Fibroblast of skin of abdomen (primary cell): ENCODE results near the gene SP140.
"Not testable (repeated sequence)": the region's sequence is repeated elsewhere in the genome, so short reads cannot be mapped to it uniquely, and the experiment has no call there.

Experiments
- DNase-seq: peaks from one replicate; pipeline ENCODE4 v3.0.0-alpha.2; 2013

SP140 gene

DNA sequence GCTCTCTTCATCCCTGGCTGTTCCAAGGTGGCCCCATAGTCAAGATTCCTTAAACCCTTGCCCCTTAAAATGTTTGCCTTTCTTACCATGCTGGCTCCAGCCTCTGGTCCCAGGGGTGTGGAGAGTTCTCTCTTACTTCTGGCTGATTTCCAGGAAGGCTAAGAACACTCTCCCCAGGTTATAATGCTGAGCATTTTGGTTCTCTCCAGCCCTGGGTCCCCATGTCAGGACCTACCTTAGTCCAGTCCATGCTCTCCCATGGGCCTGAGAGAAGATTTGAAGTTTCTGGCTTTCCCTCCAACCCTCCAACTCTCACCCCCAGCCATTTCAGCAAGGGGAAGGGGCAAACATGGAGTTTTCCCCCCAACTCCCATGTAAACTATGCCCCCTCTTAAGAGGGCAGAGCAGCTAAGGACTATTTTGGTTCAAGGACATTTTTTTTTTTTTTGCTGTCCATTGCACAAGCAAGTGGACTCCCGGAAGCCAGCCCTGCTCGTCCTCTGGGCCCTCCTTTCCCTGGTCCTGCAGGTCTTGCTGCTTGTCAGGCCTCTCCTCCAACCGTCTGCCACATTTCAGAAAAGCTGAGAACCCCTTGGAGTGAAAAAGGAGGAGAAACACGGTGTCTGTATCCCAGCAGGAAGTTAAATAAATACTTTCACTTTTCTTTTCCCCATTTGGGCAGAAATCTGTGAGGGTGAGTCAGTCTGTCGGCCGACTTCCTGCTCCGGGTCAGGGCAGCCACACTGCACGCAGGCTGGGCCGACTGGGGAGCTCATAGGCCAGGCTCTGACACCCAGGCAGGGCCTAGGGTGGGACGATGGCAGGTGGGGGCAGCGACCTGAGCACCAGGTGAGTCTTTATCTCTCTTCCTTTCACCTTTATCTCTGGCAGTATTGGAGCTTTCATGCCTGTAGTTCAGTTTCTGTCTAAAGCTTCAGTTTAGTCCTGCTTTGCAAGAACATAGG, 101.2 kb downstream of the SP140 start, which contains the start of gene SP140L:
TSS of gene SP140L (plus strand) at position 741 of the 965 bp plus-strand sequence. CDS start at position 818, 77 bp downstream.
- peak; percentile 77 for DNase-seq

GRCh38 chr2:230327418-230328154, 102.0 kb downstream of the SP140 start:
- DNase-seq, result no peak

DNA sequence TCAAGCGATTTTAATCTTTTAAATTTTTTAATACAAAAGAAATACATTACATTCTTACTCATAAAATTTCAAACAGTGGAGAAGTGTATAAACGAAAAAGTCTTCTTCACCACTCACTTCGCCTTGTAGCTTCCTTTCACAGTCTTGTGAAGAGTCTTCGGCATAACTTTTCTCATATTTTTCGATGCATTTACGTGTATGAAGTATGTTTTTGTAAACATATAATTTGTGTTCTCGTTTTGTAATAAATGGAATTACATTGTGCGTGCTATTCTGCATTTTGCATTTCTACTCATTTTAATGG, 102.6 kb downstream of the SP140 start:
- no peak for DNase-seq

- DNase-seq, result no peak
Observed at GRCh38 chr2:230329946-230330605, 104.5 kb downstream of the SP140 start.

DNA sequence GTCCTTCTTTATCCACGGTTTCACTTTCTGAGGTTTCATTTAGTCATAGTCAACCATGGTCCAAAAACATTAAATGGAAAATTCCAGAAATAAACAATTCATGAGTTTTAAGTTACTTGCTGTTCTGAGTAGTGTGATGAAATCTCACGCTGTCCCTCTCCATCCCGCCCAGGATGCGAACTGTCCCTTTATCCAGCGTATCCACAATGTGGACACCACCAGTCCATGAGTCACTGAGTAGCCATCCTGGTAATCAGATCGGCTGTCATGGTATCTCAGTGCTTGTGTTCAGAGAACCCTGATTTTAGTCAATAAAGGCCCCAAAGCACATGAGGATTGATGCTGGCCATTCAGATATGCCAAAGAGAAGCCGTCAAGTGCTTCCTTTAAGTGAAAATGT, 105.2 kb downstream of the SP140 start:
- no peak for DNase-seq

DNA sequence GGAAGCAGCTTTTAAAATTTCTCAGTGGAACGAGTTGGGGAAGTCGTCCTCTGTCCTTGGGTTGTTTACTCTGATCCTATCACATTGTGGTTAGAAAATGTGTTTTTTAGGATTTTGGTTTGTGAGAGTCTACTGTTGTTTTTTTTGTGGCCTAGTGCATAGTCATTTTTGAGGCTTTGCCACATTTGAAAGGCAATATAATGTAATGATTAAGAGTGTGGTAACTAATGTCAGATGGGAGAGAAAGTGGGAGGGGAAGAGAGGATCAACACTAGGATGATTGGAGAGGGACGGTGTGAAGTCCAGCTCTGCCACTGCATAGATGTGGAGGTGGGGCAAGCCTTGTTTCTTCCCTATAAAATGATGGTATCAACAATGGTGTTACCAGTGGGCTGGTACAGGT, 109.9 kb downstream of the SP140 start:
- DNase-seq, result no peak

DNA sequence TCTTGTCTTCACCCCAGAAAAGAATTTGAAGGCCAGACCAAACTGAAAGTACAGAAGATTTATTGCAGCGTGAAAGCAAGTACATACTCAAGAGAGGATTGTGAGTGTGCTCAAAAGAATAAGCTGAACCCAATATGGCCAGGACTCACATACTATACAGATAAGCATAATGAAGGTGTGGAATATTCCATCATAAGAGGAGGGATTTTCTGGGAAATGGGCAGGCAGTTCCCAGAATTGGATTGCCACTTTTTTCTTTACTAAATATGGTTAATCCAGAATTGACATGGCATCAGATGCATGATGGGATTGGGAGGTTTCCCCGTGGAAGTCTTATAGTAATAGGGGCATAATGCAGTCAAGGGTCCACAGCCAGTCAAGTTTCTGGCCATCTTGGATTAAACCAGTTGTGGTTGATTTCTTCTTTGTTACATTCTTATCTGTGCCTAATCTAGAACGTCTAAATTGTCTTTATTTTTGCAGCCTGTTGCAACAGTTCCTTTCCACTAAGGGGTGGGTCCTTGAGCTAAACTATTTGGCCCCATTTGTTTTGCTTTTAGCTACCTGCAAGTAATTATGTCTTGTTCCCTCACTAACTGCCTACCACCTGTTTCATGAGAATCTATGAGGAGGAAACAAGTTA, 110.4 kb downstream of the SP140 start:
- DNase-seq, result no peak

GRCh38 chr2:230341936-230342528, 116.5 kb downstream of the SP140 start:
- not testable (repeated sequence) for DNase-seq

DNA sequence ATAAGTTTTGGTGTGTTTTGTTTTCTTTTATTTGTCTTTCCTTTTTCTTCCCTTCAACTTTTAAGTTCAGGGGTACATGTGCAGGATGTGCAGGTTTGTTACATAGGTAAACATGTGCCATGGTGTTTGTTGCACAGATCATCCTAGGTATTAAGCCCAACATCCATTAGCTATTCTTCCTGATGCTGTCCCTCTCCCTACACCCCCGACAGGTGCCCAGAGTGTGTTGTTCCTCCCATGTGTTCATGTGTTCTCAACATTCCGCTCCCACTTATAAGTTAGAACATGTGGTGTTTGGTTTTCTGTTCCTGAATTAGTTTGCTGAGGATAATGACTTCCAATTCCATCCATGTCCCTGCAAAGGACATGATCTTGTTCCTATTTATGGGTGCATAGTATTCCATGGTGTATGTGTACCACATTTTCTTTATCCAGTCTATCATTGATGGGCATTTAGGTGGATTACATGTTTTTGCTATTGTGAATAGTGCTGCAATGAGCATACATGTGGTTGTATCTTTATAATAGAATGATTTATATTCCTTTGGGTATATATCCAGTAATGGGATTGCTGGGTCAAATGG, 117.6 kb downstream of the SP140 start:
- DNase-seq, result not testable (repeated sequence)

DNA sequence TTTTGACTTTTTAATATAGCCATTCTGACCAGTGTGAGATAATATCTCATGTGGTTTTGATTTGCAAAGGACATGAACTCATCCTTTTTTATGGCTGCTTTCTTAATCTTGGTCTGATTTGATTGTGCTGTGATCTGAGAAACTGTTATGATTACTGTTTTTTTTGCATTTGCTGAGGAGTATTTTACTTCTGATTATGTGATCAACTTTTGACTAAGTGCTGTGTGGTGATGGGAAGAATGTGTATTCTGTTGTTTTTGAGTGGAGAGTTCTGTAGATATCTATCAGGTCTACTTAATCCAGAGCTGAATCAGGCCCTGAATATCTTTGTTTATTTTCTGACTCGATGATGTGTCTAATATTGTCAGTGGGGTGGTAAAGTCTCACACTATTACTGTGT, 118.2 kb downstream of the SP140 start:
- DNase-seq, result no peak

- no peak for DNase-seq
Observed at GRCh38 chr2:230346465-230346864, 120.9 kb downstream of the SP140 start.

DNA sequence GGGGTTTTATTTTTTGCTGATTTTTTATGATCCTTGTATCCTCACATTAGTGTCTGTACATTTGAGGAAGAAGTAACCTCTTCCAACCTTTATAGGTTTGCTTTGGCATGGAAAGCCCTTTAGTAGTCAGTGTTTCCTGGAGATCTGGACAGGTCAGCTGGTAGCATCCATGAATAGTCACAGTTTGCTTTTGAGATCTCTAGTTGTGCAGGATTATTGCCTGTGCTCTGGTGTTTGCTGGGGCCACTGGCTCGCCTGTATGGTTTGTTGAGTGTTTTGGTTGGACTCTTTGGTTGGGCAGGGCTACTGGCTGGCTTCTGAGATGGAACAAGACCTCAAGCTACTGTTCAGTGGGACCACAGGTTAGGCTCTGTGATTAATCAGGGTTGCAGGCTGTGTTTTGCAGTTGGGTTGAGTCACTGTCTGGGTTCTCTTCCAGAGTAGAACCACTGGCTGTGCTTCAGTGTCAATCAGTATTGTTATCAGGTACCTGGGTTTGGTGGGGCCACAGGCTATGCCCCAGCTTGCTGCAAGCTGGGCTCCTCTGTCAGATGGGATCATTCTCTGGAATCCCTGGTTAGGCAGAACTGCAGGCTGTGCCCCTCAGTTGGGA, 121.5 kb downstream of the SP140 start:
- no peak for DNase-seq

- DNase-seq, result no peak
Observed at GRCh38 chr2:230347659-230348305, 122.2 kb downstream of the SP140 start.

- no peak for DNase-seq
Observed at GRCh38 chr2:230348787-230349186, 123.3 kb downstream of the SP140 start.

DNA sequence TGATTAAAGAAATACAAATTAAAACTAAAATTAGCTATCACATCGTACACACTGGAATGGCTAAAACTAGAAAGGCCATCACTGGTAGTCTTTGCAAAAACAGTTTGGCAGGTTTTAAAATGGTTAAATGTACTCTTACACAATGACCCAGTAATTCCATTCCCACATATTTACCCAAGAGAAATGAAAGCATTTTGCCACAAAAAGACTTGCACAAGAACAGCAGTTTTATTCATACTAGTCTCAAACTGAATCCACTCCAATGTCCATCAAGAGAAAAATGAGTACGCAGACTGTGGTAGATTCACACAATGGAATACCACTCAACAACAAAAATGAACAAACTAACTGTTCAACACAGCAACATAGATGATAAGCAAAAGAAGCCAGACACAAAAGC, 130.5 kb downstream of the SP140 start:
- DNase-seq, result no peak

GRCh38 chr2:230358305-230358704, 132.8 kb downstream of the SP140 start:
- DNase-seq, result peak; percentile 12

DNA sequence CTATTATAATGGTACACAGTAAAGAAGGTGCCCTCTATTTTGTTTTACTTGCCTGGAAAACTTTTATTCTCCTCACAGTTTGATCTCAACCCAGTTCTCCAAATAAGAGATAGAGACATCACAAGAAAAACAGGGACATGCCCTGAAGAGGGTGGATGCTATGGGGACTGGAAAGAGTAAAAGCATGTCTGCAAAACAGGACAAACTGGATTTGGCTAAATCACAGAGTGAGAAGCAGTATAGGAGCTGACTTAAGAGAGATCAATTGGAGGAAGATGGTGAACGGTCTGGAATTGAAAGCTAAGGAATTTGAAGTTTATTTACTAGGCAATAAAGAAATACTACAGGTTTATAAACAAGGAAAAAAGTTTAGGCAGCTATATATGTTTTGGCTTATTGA, 134.5 kb downstream of the SP140 start:
- no peak for DNase-seq

DNA sequence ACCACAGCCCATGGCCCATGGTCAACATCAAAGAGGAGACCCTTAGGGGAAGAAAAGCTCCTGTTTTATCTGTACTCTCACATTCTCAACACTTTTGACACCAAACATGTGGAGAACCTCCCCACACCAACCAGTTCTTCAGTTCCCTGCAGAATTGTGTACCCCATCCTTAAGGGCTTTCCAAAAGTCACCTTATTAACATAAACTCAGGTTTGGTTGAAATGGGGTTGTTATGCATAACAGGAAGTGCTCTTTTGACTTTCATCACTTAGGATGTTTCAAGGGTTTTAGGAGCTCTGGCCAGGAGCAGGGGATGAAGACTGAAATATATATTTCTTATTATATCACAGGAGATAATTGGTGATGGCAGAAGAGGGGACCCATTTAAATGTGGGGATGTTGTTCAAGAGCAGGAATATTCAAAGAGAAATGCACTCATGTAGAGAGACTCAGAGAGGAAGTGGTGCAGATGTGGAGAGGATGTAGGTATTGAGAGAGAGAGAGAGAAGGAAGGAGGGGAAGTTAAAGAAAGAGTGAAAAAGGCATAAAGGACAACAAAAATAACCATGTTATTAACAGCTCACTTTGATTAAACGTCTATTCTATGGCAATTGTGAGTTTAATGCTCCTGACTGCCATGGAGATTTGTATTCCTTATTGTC, 136.6 kb downstream of the SP140 start:
- no peak for DNase-seq
